ENCODE data around the gene PRG2.

DNA sequence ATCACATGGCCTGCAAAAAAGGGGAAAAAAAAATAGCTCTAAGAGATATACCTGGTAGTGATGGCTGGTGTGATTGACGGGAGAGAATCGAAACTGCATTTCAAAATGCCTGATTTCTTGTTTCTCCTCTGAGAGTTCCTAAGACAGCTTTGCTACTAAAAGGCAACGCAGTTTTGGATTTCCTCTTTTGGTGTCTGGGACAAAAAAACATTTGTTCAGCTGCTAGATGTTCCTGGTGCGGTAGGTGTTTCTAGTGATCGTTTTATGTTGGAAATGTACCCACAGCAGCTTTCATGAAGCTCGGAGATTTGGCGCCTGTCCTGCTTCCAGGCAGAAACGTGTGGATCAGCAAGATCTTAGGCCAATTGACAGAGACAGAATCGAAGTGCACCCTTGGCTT lies 34.2 kb downstream of the PRG2 start:
- no peak for TF ChIP-seq POLR2A (IDR thresholded peaks at IDR 0.05; ENCODE audit: low read length)
- no peak for TF ChIP-seq GATA1 (IDR thresholded peaks at IDR 0.05; ENCODE audit: low read depth, low read length)

Measured in erythroblast (primary cell).